ENCODE results near the gene UBXN2A. TPM values are rescaled to one million over a fixed set of nuclear protein-coding genes. Genes with fewer than 3 reads are reported as not detected.

UBXN2A gene
- total and polyA plus RNA-seq, 10 of the 15 experiments (the other 5 are each of a cell fraction or from before 2014, with no cell fraction given), result 3.7 to 23.5 (median 14.6) TPM

DNA sequence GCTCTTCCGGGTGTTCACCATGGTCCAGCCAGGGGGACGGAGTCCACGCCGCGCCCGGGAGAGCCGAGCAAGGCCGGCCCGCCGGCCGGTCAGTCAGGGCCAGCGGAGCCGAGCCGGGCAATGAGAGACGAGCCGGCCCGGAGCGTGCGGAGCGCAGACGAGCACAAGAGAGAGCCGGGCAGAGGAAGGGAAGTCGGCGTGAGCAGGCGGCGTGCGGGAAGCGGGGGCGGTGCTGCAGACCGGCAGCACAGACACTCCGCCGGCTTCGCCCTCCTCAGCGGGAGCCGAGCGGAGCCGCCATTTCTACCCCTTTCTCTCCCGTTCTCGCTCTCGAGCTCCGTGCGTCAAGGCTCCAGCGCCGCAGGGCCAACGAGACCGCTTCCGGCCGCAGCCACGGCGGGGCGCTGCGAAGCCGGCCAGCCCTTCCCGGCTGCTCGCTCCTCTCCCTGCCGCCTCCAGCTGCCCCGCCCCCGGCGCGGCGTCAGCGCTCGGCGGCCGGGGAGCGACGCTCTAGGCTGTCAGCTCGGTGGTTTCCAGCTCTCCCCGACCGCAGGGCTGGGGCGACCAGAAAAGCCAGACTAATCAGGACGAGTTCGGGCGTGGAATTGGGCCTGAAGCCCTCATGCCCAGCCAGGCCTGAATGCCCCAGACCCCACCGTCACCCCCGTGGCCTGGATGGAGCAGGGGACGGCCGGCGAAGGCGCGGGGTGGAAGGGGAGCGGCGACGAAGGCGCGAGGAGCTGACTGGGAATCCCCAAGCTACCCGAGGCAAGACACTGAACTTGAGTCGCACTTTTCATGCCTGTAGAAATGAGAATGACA is 13.3 kb upstream of the UBXN2A start, which contains the start of gene ATAD2B (continued):
- TF ChIP-seq, protein P1, sequence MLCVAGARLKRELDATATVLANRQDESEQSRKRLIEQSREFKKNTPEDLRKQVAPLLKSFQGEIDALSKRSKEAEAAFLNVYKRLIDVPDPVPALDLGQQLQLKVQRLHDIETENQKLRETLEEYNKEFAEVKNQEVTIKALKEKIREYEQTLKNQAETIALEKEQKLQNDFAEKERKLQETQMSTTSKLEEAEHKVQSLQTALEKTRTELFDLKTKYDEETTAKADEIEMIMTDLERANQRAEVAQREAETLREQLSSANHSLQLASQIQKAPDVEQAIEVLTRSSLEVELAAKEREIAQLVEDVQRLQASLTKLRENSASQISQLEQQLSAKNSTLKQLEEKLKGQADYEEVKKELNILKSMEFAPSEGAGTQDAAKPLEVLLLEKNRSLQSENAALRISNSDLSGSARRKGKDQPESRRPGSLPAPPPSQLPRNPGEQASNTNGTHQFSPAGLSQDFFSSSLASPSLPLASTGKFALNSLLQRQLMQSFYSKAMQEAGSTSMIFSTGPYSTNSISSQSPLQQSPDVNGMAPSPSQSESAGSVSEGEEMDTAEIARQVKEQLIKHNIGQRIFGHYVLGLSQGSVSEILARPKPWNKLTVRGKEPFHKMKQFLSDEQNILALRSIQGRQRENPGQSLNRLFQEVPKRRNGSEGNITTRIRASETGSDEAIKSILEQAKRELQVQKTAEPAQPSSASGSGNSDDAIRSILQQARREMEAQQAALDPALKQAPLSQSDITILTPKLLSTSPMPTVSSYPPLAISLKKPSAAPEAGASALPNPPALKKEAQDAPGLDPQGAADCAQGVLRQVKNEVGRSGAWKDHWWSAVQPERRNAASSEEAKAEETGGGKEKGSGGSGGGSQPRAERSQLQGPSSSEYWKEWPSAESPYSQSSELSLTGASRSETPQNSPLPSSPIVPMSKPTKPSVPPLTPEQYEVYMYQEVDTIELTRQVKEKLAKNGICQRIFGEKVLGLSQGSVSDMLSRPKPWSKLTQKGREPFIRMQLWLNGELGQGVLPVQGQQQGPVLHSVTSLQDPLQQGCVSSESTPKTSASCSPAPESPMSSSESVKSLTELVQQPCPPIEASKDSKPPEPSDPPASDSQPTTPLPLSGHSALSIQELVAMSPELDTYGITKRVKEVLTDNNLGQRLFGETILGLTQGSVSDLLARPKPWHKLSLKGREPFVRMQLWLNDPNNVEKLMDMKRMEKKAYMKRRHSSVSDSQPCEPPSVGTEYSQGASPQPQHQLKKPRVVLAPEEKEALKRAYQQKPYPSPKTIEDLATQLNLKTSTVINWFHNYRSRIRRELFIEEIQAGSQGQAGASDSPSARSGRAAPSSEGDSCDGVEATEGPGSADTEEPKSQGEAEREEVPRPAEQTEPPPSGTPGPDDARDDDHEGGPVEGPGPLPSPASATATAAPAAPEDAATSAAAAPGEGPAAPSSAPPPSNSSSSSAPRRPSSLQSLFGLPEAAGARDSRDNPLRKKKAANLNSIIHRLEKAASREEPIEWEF (IDR thresholded peaks at IDR 0.05; ENCODE audit: insufficient replicate concordance, low read depth, low read length), result no peak
- TF ChIP-seq, protein P2, sequence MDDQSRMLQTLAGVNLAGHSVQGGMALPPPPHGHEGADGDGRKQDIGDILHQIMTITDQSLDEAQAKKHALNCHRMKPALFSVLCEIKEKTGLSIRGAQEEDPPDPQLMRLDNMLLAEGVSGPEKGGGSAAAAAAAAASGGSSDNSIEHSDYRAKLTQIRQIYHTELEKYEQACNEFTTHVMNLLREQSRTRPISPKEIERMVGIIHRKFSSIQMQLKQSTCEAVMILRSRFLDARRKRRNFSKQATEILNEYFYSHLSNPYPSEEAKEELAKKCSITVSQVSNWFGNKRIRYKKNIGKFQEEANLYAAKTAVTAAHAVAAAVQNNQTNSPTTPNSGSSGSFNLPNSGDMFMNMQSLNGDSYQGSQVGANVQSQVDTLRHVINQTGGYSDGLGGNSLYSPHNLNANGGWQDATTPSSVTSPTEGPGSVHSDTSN (IDR thresholded peaks at IDR 0.05; ENCODE audit: insufficient replicate concordance, low read depth, low read length), result peak; percentile 34
- TF ChIP-seq BMI1 (IDR thresholded peaks at IDR 0.05; ENCODE audit: borderline replicate concordance) (no peak), SMC3 (IDR thresholded peaks at IDR 0.05; ENCODE audit: borderline replicate concordance, low read length) (peak; percentile 64), FOXM1 (IDR thresholded peaks at IDR 0.05; ENCODE audit: low read depth, low read length) (peak; percentile 64; the same call in 1 of the 2 replicates), TAF1 (IDR thresholded peaks at IDR 0.05; ENCODE audit: borderline replicate concordance, low read depth, low read length) (peak; percentile 94), CREB1 (IDR thresholded peaks at IDR 0.05; ENCODE audit: low read depth) (peak; percentile 87), EED (IDR thresholded peaks at IDR 0.05; ENCODE audit: low read depth) (peak; percentile 41; the same call in 1 of the 2 replicates), SREBF2 (IDR thresholded peaks at IDR 0.05; ENCODE audit: low read length) (no peak), TCF12 (IDR thresholded peaks at IDR 0.05; ENCODE audit: low read depth, low read length) (peak; percentile 85), ASH2L (IDR thresholded peaks at IDR 0.05; ENCODE audit: borderline replicate concordance, low read depth) (peak; percentile 77; the same call in 1 of the 2 replicates), HDGF (IDR thresholded peaks at IDR 0.05) (no peak), POU2F2 (IDR thresholded peaks at IDR 0.05; ENCODE audit: borderline replicate concordance, low read depth, low read length) (peak; percentile 77; the same call in 2 of the 3 replicates), YY1 (IDR thresholded peaks at IDR 0.05; ENCODE audit: low read depth, low read length) (peak; percentile 96), ATF7 (IDR thresholded peaks at IDR 0.05; ENCODE audit: low read depth) (peak; percentile 54)
- TF ChIP-seq, protein P3, sequence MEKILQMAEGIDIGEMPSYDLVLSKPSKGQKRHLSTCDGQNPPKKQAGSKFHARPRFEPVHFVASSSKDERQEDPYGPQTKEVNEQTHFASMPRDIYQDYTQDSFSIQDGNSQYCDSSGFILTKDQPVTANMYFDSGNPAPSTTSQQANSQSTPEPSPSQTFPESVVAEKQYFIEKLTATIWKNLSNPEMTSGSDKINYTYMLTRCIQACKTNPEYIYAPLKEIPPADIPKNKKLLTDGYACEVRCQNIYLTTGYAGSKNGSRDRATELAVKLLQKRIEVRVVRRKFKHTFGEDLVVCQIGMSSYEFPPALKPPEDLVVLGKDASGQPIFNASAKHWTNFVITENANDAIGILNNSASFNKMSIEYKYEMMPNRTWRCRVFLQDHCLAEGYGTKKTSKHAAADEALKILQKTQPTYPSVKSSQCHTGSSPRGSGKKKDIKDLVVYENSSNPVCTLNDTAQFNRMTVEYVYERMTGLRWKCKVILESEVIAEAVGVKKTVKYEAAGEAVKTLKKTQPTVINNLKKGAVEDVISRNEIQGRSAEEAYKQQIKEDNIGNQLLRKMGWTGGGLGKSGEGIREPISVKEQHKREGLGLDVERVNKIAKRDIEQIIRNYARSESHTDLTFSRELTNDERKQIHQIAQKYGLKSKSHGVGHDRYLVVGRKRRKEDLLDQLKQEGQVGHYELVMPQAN (conservative IDR thresholded peaks at IDR 0.05), result peak; percentile 75
- TF ChIP-seq, protein P4, sequence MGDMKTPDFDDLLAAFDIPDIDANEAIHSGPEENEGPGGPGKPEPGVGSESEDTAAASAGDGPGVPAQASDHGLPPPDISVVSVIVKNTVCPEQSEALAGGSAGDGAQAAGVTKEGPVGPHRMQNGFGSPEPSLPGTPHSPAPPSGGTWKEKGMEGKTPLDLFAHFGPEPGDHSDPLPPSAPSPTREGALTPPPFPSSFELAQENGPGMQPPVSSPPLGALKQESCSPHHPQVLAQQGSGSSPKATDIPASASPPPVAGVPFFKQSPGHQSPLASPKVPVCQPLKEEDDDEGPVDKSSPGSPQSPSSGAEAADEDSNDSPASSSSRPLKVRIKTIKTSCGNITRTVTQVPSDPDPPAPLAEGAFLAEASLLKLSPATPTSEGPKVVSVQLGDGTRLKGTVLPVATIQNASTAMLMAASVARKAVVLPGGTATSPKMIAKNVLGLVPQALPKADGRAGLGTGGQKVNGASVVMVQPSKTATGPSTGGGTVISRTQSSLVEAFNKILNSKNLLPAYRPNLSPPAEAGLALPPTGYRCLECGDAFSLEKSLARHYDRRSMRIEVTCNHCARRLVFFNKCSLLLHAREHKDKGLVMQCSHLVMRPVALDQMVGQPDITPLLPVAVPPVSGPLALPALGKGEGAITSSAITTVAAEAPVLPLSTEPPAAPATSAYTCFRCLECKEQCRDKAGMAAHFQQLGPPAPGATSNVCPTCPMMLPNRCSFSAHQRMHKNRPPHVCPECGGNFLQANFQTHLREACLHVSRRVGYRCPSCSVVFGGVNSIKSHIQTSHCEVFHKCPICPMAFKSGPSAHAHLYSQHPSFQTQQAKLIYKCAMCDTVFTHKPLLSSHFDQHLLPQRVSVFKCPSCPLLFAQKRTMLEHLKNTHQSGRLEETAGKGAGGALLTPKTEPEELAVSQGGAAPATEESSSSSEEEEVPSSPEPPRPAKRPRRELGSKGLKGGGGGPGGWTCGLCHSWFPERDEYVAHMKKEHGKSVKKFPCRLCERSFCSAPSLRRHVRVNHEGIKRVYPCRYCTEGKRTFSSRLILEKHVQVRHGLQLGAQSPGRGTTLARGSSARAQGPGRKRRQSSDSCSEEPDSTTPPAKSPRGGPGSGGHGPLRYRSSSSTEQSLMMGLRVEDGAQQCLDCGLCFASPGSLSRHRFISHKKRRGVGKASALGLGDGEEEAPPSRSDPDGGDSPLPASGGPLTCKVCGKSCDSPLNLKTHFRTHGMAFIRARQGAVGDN (IDR thresholded peaks at IDR 0.05), result peak; percentile 80
